ENCODE results near the gene FGF18. TPM values are rescaled to one million over a fixed set of nuclear protein-coding genes. Genes with fewer than 3 reads are reported as not detected.

Gene FGF18
- total and polyA plus RNA-seq, 2 of the 4 experiments (the other 2 are of a cell fraction) = 0.15 TPM; not detected in 1

- no peak for TF ChIP-seq NFE2L2 (IDR thresholded peaks at IDR 0.05; ENCODE audit: low read depth, low read length)
- no peak for TF ChIP-seq CEBPB (IDR thresholded peaks at IDR 0.05; ENCODE audit: low read depth, low read length)
- TF ChIP-seq BHLHE40 (IDR thresholded peaks at IDR 0.05; ENCODE audit: low read depth, low read length) = no peak
- no peak for TF ChIP-seq MAFK (IDR thresholded peaks at IDR 0.05; ENCODE audit: low read depth, low read length)
- TF ChIP-seq CTCF (conservative IDR thresholded peaks at IDR 0.05; ENCODE audit: low read depth, low read length) = no peak
- TF ChIP-seq FOS (IDR thresholded peaks at IDR 0.05; ENCODE audit: low read depth, low read length) = no peak
- no peak for TF ChIP-seq RCOR1 (IDR thresholded peaks at IDR 0.05; ENCODE audit: insufficient replicate concordance, low read length)
- TF ChIP-seq SMC3 (IDR thresholded peaks at IDR 0.05; ENCODE audit: low read depth, low read length) = no peak
- Histone ChIP-seq H3K56ac (ENCODE audit: extremely low read depth, insufficient read depth, low read length) (no peak overlapping the region), H3K14ac (replicated peaks; ENCODE audit: low read depth, low read length) (no peak overlapping the region), H4K91ac (ENCODE audit: insufficient read depth, low read depth, low read length) (no peak overlapping the region), H2BK120ac (ENCODE audit: low read depth, low read length) (no peak overlapping the region), H2AK9ac (replicated peaks; ENCODE audit: low read depth, low read length, poor library complexity) (no peak overlapping the region), H3K4ac (ENCODE audit: low read depth, low read length) (no peak overlapping the region), H3K27me3 (ENCODE audit: control insufficient read depth, insufficient read depth, low read length) (peaks cover 2% of the 10 kb centered on the region; the same call in 1 of the 2 replicates), H3K9me1 (ENCODE audit: insufficient read depth, low read length) (no peaks in the 10 kb centered on the region; the same call in 1 of the 2 replicates), H3K9me3 (ENCODE audit: control insufficient read depth, insufficient read depth, low read length) (no peaks in the 10 kb centered on the region), H2AFZ (replicated peaks; ENCODE audit: low read length, poor library complexity) (no peak overlapping the region), H4K5ac (ENCODE audit: low read depth, low read length) (no peak overlapping the region), H2AK5ac (ENCODE audit: low read depth, low read length) (no peak overlapping the region), H2BK15ac (ENCODE audit: low read depth, low read length) (no peak overlapping the region), H3K4me3 (ENCODE audit: insufficient read depth, low read depth, low read length) (no peak overlapping the region), H4K8ac (ENCODE audit: low read depth in 2 of 2, low read length in 2 of 2) (no peak overlapping the region), H2BK5ac (ENCODE audit: low read depth, low read length, poor library complexity, severe bottlenecking) (no peak overlapping the region), H2BK20ac (ENCODE audit: low read depth, low read length) (no peak overlapping the region), H4K20me1 (ENCODE audit: insufficient read depth, low read length) (no peaks in the 10 kb centered on the region), H3K79me1 (ENCODE audit: low read depth in 1 of 2, low read length in 2 of 2) (no peaks in the 10 kb centered on the region), H3K27ac (ENCODE audit: insufficient read depth, low read length) (no peak overlapping the region), H3K18ac (ENCODE audit: low read depth, low read length) (no peak overlapping the region), H3K4me1 (ENCODE audit: control insufficient read depth, insufficient read depth, low read length) (peaks cover 6% of the 10 kb centered on the region; the same call in 1 of the 2 replicates), H3K23ac (ENCODE audit: low read depth, low read length) (no peak overlapping the region), H3K9ac (ENCODE audit: low read depth, low read length) (no peak overlapping the region), H3K36me3 (ENCODE audit: control insufficient read depth, insufficient read depth, low read length) (no peaks in the 10 kb centered on the region), H3K4me2 (ENCODE audit: low read depth, low read length) (no peak overlapping the region)
- POLR2A ChIA-PET (ENCODE audit: unreplicated experiment) = no interaction called here
- CTCF ChIA-PET = no interaction called here
- dilution Hi-C loops (cut with HindIII; ENCODE audit: low sequenced_read_pairs, unreplicated experiment) = no loop called here
- intact Hi-C loops (cut with micrococcal nuclease) = no loop called here
- WGBS, 2 experiments (ENCODE audit: extremely low coverage in 2 of 2, insufficient read length in 1 of 2) = no CpG with 5 or more reads among the region's 2 CpGs
- in situ Hi-C loops (cut with MboI; ENCODE audit: low sequenced_read_pairs) = no loop called here
- no peak for ATAC-seq (ENCODE audit: low read depth)
- DNase-seq = no peak
- no TSS peak for BruUV-seq (replicated peaks)
These were observed 36.1 kb downstream of the FGF18 start for GRCh38 chr5:171455522-171455921.
